Panc1 (cell line): ENCODE measurements around the gene NUB1. TPM values are rescaled to one million over a fixed set of nuclear protein-coding genes. Genes with fewer than 3 reads are reported as not detected.

Source experiments
- ATAC-seq: fragments of 200-7000 bp; cut with Tn5 transposase; 2 replicates; pipeline ENCODE4 v1.9.1; 2020; ENCODE audit warnings: mild to moderate bottlenecking, moderate library complexity
- BruUV-seq: library from RNA; stranded (reverse); fragments of 400-500 nt; replicated peaks from 2 replicates; lab custom pipeline; 2021; lab: Mats Ljungman, UMichigan
- CTCF ChIA-PET: fragments of 300-600 bp; sonication (Branson Sonifier 250); formaldehyde crosslinking; loops from one replicate; lab custom pipeline; 2022; ENCODE audit warnings: antibody characterized with exemption; lab: Charles Lee
- POLR2A ChIA-PET: fragments of 300-600 bp; sonication (Branson Sonifier 250); formaldehyde crosslinking; loops from one replicate; lab custom pipeline; 2022; ENCODE audit warnings: antibody characterized with exemption; lab: Charles Lee
- DNase-seq: peaks from one replicate; pipeline ENCODE4 v3.0.0-alpha.2; 2010; ENCODE audit warnings: low read depth, low spot score
- H3K27ac ChIP-seq: 2 replicates; pipeline ENCODE4 v1.5.1; 2011; ENCODE audit warnings: mild to moderate bottlenecking, low read length, inconsistent platforms
- H3K27me3 ChIP-seq: fragments of 200-500 bp; sonication (Bioruptor generic); 2 replicates; pipeline ENCODE4 v1.6.0; 2014; ENCODE audit warnings: low read length, inconsistent platforms; ENCODE audit not compliant: control insufficient read depth, insufficient read depth
- H3K36me3 ChIP-seq: fragments of 200-500 bp; sonication (Bioruptor generic); 2 replicates; pipeline ENCODE4 v1.5.1; 2014; ENCODE audit warnings: inconsistent platforms, mild to moderate bottlenecking, low read length, moderate library complexity; ENCODE audit not compliant: control insufficient read depth, insufficient read depth
- H3K4me1 ChIP-seq: 2 replicates; pipeline ENCODE4 v1.5.1; 2011; ENCODE audit warnings: inconsistent platforms, mild to moderate bottlenecking, low read length, moderate library complexity; ENCODE audit not compliant: control insufficient read depth, insufficient read depth
- H3K4me3 ChIP-seq, 2 experiments: 2 replicates each; pipeline ENCODE4 v1.5.1; 2011 to 2012; ENCODE audit warnings: low read depth in 2 of 2, low read length in 2 of 2, mild to moderate bottlenecking in 2 of 2, inconsistent platforms in 1 of 2, moderate library complexity in 1 of 2
- H3K9me3 ChIP-seq: fragments of 200-500 bp; sonication (Bioruptor generic); 2 replicates; pipeline ENCODE4 v1.5.1; 2014; ENCODE audit warnings: low read depth, mild to moderate bottlenecking, inconsistent platforms, low read length, moderate library complexity; ENCODE audit not compliant: control insufficient read depth, insufficient read depth
- POLR2AphosphoS5 ChIP-seq: IDR thresholded peaks from 2 replicates; pipeline ENCODE4 v1.6.1; 2012; ENCODE audit warnings: mild to moderate bottlenecking, low read depth, low read length, moderate library complexity
- SIN3A ChIP-seq: IDR thresholded peaks from 2 replicates; pipeline ENCODE4 v1.6.1; 2012; ENCODE audit warnings: low read depth, mild to moderate bottlenecking, low read length, moderate library complexity, borderline replicate concordance; ENCODE audit not compliant: insufficient read depth
- TCF7L2 ChIP-seq: IDR thresholded peaks from 2 replicates; pipeline ENCODE4 v1.6.1; 2011; ENCODE audit warnings: mild to moderate bottlenecking, low read depth, low read length, inconsistent platforms
- in situ Hi-C: cut with HindIII; loops from 2 replicates; pipeline ENCODE4 v1.10.0; 2016; ENCODE audit warnings: low sequenced_read_pairs, low pct_unique_long_range_greater_than_20kb
- intact Hi-C: fragments of 100-400 bp; cut with micrococcal nuclease; formaldehyde crosslinking; loops from one replicate; pipeline ENCODE4 v1.10.0; 2022; ENCODE audit not compliant: unreplicated experiment
- total RNA-seq: library from RNA; stranded (reverse); gene quantifications from one replicate; pipeline ENCODE4 v1.2.1, GENCODE V29; 2021; ENCODE audit not compliant: unreplicated experiment
- TF ChIP-seq, protein P1 (sequence below): fragments of 450-650 bp; IDR thresholded peaks from 2 replicates; pipeline ENCODE4 v1.5.1; 2017; ENCODE audit warnings: mild to moderate bottlenecking
- TF ChIP-seq, protein P2 (sequence below), 2 experiments: IDR thresholded peaks; 2 replicates each; pipeline ENCODE4 v1.6.1; 2011 to 2012; ENCODE audit warnings: low read depth in 2 of 2, control low read depth in 1 of 2, low read length in 1 of 2, mild to moderate bottlenecking in 1 of 2, moderate library complexity in 1 of 2; ENCODE audit not compliant: insufficient read depth in 1 of 2

Gene NUB1
- total RNA-seq, 1 experiment from 2014 or later = 50.5 TPM

DNA sequence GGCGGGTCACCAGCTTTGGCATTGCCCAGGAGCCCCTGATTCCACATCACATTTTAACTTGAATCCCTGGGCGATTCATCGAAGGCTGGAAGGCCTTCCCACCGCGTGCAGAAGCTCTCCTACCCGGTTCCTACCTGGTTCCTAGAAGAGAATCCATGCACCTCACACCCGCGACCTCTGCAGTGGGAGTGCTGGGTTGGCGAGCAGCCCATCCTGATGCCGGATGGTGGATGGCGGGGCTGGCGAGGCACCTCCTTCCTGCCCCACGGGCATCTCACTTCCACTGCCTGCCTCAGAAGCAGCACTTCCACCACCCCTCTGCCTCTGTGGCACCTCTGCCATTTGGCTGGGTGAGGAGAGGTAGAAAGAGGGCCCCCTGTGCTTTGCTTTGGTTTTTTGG lies 32.0 kb downstream of the NUB1 start:
- ChIA-PET CTCF (no interaction called here), POLR2A (no interaction called here)
- H3K4me3 ChIP-seq = no peak overlapping the region
- no peak for ATAC-seq
- BruUV-seq = no TSS peak
- peaks cover 1% of the 10 kb centered on the region; the same call in 1 of the 2 replicates for H3K4me1 ChIP-seq
- no peaks in the 10 kb centered on the region for H3K9me3 ChIP-seq
- no peaks in the 10 kb centered on the region for H3K36me3 ChIP-seq
- no peak for DNase-seq
- TF ChIP-seq SIN3A (no peak), POLR2AphosphoS5 (no peak), TCF7L2 (no peak)
- TF ChIP-seq, protein P1, sequence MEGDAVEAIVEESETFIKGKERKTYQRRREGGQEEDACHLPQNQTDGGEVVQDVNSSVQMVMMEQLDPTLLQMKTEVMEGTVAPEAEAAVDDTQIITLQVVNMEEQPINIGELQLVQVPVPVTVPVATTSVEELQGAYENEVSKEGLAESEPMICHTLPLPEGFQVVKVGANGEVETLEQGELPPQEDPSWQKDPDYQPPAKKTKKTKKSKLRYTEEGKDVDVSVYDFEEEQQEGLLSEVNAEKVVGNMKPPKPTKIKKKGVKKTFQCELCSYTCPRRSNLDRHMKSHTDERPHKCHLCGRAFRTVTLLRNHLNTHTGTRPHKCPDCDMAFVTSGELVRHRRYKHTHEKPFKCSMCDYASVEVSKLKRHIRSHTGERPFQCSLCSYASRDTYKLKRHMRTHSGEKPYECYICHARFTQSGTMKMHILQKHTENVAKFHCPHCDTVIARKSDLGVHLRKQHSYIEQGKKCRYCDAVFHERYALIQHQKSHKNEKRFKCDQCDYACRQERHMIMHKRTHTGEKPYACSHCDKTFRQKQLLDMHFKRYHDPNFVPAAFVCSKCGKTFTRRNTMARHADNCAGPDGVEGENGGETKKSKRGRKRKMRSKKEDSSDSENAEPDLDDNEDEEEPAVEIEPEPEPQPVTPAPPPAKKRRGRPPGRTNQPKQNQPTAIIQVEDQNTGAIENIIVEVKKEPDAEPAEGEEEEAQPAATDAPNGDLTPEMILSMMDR = no peak
- TF ChIP-seq, protein P2, sequence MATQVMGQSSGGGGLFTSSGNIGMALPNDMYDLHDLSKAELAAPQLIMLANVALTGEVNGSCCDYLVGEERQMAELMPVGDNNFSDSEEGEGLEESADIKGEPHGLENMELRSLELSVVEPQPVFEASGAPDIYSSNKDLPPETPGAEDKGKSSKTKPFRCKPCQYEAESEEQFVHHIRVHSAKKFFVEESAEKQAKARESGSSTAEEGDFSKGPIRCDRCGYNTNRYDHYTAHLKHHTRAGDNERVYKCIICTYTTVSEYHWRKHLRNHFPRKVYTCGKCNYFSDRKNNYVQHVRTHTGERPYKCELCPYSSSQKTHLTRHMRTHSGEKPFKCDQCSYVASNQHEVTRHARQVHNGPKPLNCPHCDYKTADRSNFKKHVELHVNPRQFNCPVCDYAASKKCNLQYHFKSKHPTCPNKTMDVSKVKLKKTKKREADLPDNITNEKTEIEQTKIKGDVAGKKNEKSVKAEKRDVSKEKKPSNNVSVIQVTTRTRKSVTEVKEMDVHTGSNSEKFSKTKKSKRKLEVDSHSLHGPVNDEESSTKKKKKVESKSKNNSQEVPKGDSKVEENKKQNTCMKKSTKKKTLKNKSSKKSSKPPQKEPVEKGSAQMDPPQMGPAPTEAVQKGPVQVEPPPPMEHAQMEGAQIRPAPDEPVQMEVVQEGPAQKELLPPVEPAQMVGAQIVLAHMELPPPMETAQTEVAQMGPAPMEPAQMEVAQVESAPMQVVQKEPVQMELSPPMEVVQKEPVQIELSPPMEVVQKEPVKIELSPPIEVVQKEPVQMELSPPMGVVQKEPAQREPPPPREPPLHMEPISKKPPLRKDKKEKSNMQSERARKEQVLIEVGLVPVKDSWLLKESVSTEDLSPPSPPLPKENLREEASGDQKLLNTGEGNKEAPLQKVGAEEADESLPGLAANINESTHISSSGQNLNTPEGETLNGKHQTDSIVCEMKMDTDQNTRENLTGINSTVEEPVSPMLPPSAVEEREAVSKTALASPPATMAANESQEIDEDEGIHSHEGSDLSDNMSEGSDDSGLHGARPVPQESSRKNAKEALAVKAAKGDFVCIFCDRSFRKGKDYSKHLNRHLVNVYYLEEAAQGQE (IDR thresholded peaks at IDR 0.05; ENCODE audit: insufficient read depth in 1 of 2, low read depth in 2 of 2, low read length in 1 of 2) = no peak
- in situ Hi-C loops (no loop called here), intact Hi-C loops (no loop called here)
- H3K27ac ChIP-seq = no peak overlapping the region
- no peaks in the 10 kb centered on the region for H3K27me3 ChIP-seq

DNA sequence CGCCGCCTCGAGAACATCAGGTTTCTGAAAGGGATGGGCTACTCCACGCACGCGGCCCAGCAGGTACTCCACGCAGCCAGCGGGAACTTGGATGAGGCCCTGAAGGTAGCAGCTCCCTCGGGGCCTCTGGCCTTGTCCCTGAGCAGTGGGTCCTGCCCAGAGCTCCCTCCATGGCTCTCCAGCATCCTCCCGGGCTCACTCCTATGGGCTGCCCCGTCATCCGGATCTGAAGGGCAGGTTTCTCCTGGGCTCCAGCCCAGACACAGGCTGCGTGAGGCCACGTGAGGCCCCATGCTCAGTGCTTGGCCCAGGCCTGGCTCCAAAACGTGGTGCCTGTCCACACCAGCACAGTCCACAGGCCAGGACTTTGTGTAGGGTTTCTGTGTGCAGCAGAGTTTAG lies 32.5 kb downstream of the NUB1 start:
- no peak overlapping the region for H3K27ac ChIP-seq
- no peak overlapping the region for H3K4me3 ChIP-seq
- ChIA-PET CTCF (no interaction called here), POLR2A (no interaction called here)
- no peaks in the 10 kb centered on the region for H3K9me3 ChIP-seq
- TF ChIP-seq POLR2AphosphoS5 (no peak), TCF7L2 (no peak), SIN3A (no peak)
- TF ChIP-seq, protein P2 (IDR thresholded peaks at IDR 0.05; ENCODE audit: insufficient read depth in 1 of 2, low read depth in 2 of 2, low read length in 1 of 2) = no peak
- TF ChIP-seq, protein P1 = no peak
- H3K4me1 ChIP-seq = no peaks in the 10 kb centered on the region
- H3K36me3 ChIP-seq = no peaks in the 10 kb centered on the region
- in situ Hi-C loops = no loop called here
- intact Hi-C loops = no loop called here
- no TSS peak for BruUV-seq
- ATAC-seq (no peak), DNase-seq (no peak)
- no peaks in the 10 kb centered on the region for H3K27me3 ChIP-seq
